GM12878 (cell line): Measurements from ENCODE around the gene NUDT1. TPM values are rescaled to one million over a fixed set of nuclear protein-coding genes. Genes with fewer than 3 reads are reported as not detected.

Source experiments
- ATAC-seq: fragments of 200-7000 bp; cut with Tn5 transposase; 3 replicates; pipeline ENCODE4 v1.9.1; 2020; ENCODE audit warnings: mild to moderate bottlenecking, moderate library complexity
- BruUV-seq: library from RNA; stranded (reverse); fragments of 400-500 nt; replicated peaks from 2 replicates; lab custom pipeline; 2021; lab: Mats Ljungman, UMichigan
- CTCF ChIA-PET: fragments of 300-600 bp; sonication (Branson Sonifier 250); formaldehyde crosslinking; extraction: SDS; loops from one replicate; lab custom pipeline; 2021; ENCODE audit warnings: inconsistent platforms; lab: Yijun Ruan, JAX
- POLR2A ChIA-PET: fragments of 350-600 bp; formaldehyde crosslinking; extraction: SDS; loops from one replicate; lab custom pipeline; 2021; ENCODE audit warnings: inconsistent platforms; lab: Charles Lee
- RAD21 ChIA-PET: fragments of 300-600 bp; sonication (Branson Sonifier 250); formaldehyde crosslinking; loops from one replicate; lab custom pipeline; 2023; ENCODE audit warnings: antibody characterized with exemption; ENCODE audit not compliant: unreplicated experiment; lab: Charles Lee
- SMC1A ChIA-PET: fragments of 300-600 bp; sonication (Branson Sonifier 250); formaldehyde crosslinking; loops from one replicate; lab custom pipeline; 2023; ENCODE audit not compliant: unreplicated experiment, uncharacterized antibody; lab: Charles Lee
- DNase-seq: peaks from one replicate; pipeline ENCODE4 v3.0.0-alpha.2; 2011; ENCODE audit warnings: low read depth, low spot score
- FAIRE-seq: peaks from 3 replicates; lab custom pipeline; 2011; peaks lifted over from hg19 to GRCh38; lab: Jason Lieb, UNC
- H2AFZ ChIP-seq: 2 replicates; pipeline ENCODE4 v1.6.0; 2011; ENCODE audit warnings: low read depth, low read length, control low read depth; ENCODE audit not compliant: control insufficient read depth
- H3K27ac ChIP-seq: 2 replicates; pipeline ENCODE4 v1.5.1; 2011; ENCODE audit warnings: control low read depth; ENCODE audit not compliant: control insufficient read depth, insufficient read depth
- H3K27me3 ChIP-seq, 2 experiments: replicated peaks in 1 of 2; 2 replicates each; pipeline versions ENCODE4 v1.6.0 to v1.6.1; 2011; ENCODE audit warnings: low read length in 1 of 2; ENCODE audit not compliant: control insufficient read depth in 2 of 2, insufficient read depth in 2 of 2
- H3K36me3 ChIP-seq, 2 experiments: 2 replicates each; pipeline ENCODE4 v1.5.1; 2011; ENCODE audit warnings: low read length in 1 of 2; ENCODE audit not compliant: control insufficient read depth in 2 of 2, insufficient read depth in 2 of 2
- H3K4me1 ChIP-seq: 2 replicates; pipeline ENCODE4 v1.6.1; 2011; ENCODE audit warnings: mild to moderate bottlenecking, low read length, moderate library complexity, mixed read lengths; ENCODE audit not compliant: control insufficient read depth, insufficient read depth
- H3K4me2 ChIP-seq: 2 replicates; pipeline ENCODE4 v1.6.0; 2011; ENCODE audit warnings: control low read depth; ENCODE audit not compliant: control insufficient read depth, insufficient read depth
- H3K4me3 ChIP-seq: fragments of 200-600 bp; sonication (generic); 2 replicates; pipeline ENCODE4 v1.5.1; 2016
- H3K79me2 ChIP-seq: 2 replicates; pipeline ENCODE4 v1.6.0; 2011; ENCODE audit warnings: low read length; ENCODE audit not compliant: control insufficient read depth, insufficient read depth
- H3K9ac ChIP-seq: 2 replicates; pipeline ENCODE4 v1.8.0; 2011; ENCODE audit warnings: low read length, control low read depth, mixed read lengths; ENCODE audit not compliant: control insufficient read depth, insufficient read depth
- H3K9me3 ChIP-seq: replicated peaks from 3 replicates; pipeline ENCODE4 v1.5.1; 2011; ENCODE audit warnings: mild to moderate bottlenecking, low read length; ENCODE audit not compliant: control insufficient read depth, insufficient read depth
- H4K20me1 ChIP-seq: 2 replicates; pipeline ENCODE4 v1.6.0; 2011; ENCODE audit not compliant: control insufficient read depth, insufficient read depth
- NR2C1 ChIP-seq: fragments of 450-650 bp; IDR thresholded peaks from 2 replicates; pipeline ENCODE4 v1.6.1; 2017; ENCODE audit warnings: antibody characterized with exemption, mild to moderate bottlenecking, moderate library complexity
- POLR2A ChIP-seq: IDR thresholded peaks from 2 replicates; pipeline ENCODE4 v1.6.1; 2011; ENCODE audit warnings: low read depth, mild to moderate bottlenecking, low read length
- SKIL ChIP-seq: fragments of 450-650 bp; IDR thresholded peaks from 2 replicates; pipeline ENCODE4 v1.6.1; 2017; ENCODE audit warnings: mild to moderate bottlenecking, low read depth, inconsistent platforms; ENCODE audit not compliant: poor library complexity, severe bottlenecking
- YBX1 ChIP-seq: fragments of 450-650 bp; IDR thresholded peaks from 2 replicates; pipeline ENCODE4 v1.6.1; 2016; ENCODE audit warnings: antibody characterized with exemption
- WGBS: methylation state at CpG from one replicate; pipeline ENCODE4 v1.1.6; 2016; ENCODE audit warnings: low lambda C conversion rate; ENCODE audit not compliant: insufficient replicate concordance, insufficient coverage; ENCODE audit errors: missing lambda C conversion rate; 5-methylcytosine and 5-hydroxymethylcytosine counted together
- in situ Hi-C: fragments of 300-500 bp; cut with MboI; formaldehyde crosslinking; loops from 9 replicates; pipeline ENCODE4 v1.14.3; 2018; ENCODE audit warnings: mixed read lengths
- intact Hi-C: fragments of 100-400 bp; cut with micrococcal nuclease; formaldehyde crosslinking; loops from one replicate; pipeline ENCODE4 v1.14.2; 2022; ENCODE audit not compliant: unreplicated experiment
- polyA plus RNA-seq, 11 experiments: library from polyadenylated mRNA; depleted of rRNA in 4 of 11; unstranded in 6 of 11; stranded (reverse) in 5 of 11; fragments of >200 nt; fragmentation: Nextera tagmentation in 4 of 11; fragmentation: Illumina TruSeq in 1 of 11; extraction: Ambion mirVana in 4 of 11; extraction: Trizol in 1 of 11; gene quantifications; 1 replicate in 1 of 11; 2 replicates in 10 of 11; pipeline versions ENCODE4 v1.2.1 to v1.2.3, GENCODE V29; 2011 to 2016; ENCODE audit warnings: inconsistent platforms in 2 of 11, missing spikeins in 2 of 11, low read depth in 1 of 11
- total RNA-seq, 4 experiments: library from RNA; depleted of rRNA in 3 of 4; stranded (reverse); fragments of >200 nt in 3 of 4; fragmentation: Illumina TruSeq in 1 of 4; extraction: Trizol in 1 of 4; gene quantifications; 2 replicates each; pipeline versions ENCODE4 v1.2.1 to v1.2.3, GENCODE V29; 2013 to 2021

The NUDT1 gene
- total and polyA plus RNA-seq, 10 of the 15 experiments (the other 5 are each of a cell fraction or from before 2014, with no cell fraction given): 7.7 to 122 (median 59.2) TPM

DNA sequence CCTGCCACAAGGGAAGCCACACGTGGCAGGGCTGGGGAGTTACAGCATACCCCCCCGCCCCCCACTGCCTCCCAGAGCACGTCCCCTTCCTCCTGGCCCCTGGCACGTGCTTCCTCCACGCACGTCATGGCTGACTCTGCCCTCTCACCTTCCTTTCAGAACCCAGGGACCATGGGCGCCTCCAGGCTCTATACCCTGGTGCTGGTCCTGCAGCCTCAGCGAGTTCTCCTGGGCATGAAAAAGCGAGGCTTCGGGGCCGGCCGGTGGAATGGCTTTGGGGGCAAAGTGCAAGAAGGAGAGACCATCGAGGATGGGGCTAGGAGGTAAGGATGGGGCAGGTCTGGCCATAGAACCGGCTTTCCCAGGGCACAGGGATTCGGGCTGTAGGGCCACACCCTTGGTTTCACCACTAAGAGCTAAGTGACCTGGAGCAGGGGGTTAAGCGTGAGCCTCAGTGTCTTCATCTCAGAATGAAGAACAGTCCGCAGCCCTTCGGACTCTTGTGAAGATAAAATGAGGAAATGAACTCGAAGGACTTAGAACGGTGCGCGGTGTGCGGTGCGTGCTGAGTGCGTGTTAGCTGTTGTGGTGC is 2.5 kb downstream of the NUDT1 start (continued):
- no peak for TF ChIP-seq SKIL
- no peak for TF ChIP-seq YBX1

- Histone ChIP-seq H3K27me3 (no peaks in the 10 kb centered on the region), H3K36me3 (peaks cover 0 to 3% of the 10 kb centered on the region in 2 experiments; a peak in 2 of 4 replicates), H3K27ac (peak overlapping the region; percentile 36; the same call in 1 of the 2 replicates), H3K9me3 (no peaks in the 10 kb centered on the region; the same call in 2 of the 3 replicates), H3K4me2 (peak overlapping the region; percentile 71), H3K79me2 (peaks cover 15% of the 10 kb centered on the region), H3K9ac (no peak overlapping the region), H3K4me3 (no peak overlapping the region), H2AFZ (no peak overlapping the region), H4K20me1 (no peaks in the 10 kb centered on the region), H3K4me1 (peaks cover 44% of the 10 kb centered on the region)
- ATAC-seq (no peak), FAIRE-seq (no peak), DNase-seq (no peak)
- intact Hi-C loops: loop anchor here (2.0 kb wide), 1 partner anchor 103 kb away; no protein-coding TSS in a partner anchor
- TF ChIP-seq POLR2A (peak; percentile 37; the same call in 1 of the 2 replicates), NR2C1 (no peak)
- POLR2A ChIA-PET: interaction anchor here (1.1 to 1.3 kb wide), 2 partner anchors 14 to 53 kb away, joined by 3 to 4 read pairs; no protein-coding TSS in a partner anchor
- WGBS: 83% methylated on average over 22 of the region's 22 CpGs
- SMC1A ChIA-PET: interaction anchor here (1.3 to 2.2 kb wide), 3 partner anchors 16 to 108 kb away, joined by 3 to 9 read pairs (median 4); no protein-coding TSS in a partner anchor
- CTCF ChIA-PET: interaction anchor here (0.6 to 1.8 kb wide), 7 partner anchors 9 to 318 kb away, joined by 3 to 4 read pairs (median 3); no protein-coding TSS in a partner anchor
- in situ Hi-C loops: loop anchor here (5.0 kb wide), 1 partner anchor 101 kb away; no protein-coding TSS in a partner anchor
- BruUV-seq: no TSS peak
- RAD21 ChIA-PET: interaction anchor here (0.9 to 1.4 kb wide), 3 partner anchors 9 to 102 kb away, joined by 3 to 5 read pairs (median 3); no protein-coding TSS in a partner anchor
Observed at GRCh38 chr7:2245883-2246675, 4.1 kb downstream of the NUDT1 start.
